Activated effector memory CD4-positive, alpha-beta T cell treated with anti-CD3 and anti-CD28 coated beads, Interleukin-2, amount 50 U/mL, for 16 hours (primary cell): ENCODE results near the gene SRSF7.

Experiments
- DNase-seq: peaks from one replicate; pipeline ENCODE4 v3.0.0-alpha.2; 2020

Gene SRSF7

GRCh38 chr2:38751596-38752410 lies 642 bp upstream of the SRSF7 start:
- DNase-seq: no peak

GRCh38 chr2:38750011-38750890 lies 910 bp downstream of the SRSF7 start:
- DNase-seq: peak; percentile 85

GRCh38 chr2:38748943-38749804 lies 2.0 kb downstream of the SRSF7 start:
- DNase-seq: no peak

GRCh38 chr2:38748391-38748790 lies 2.8 kb downstream of the SRSF7 start:
- no peak for DNase-seq

GRCh38 chr2:38747819-38748218 lies 3.3 kb downstream of the SRSF7 start:
- no peak for DNase-seq

- no peak for DNase-seq
Observed at GRCh38 chr2:38747007-38747424, 4.1 kb downstream of the SRSF7 start.

- DNase-seq: no peak
Observed at GRCh38 chr2:38745267-38745666, 5.9 kb downstream of the SRSF7 start.

- DNase-seq: no peak
Observed at GRCh38 chr2:38744399-38744780, 6.8 kb downstream of the SRSF7 start.

GRCh38 chr2:38743672-38744398 lies 7.3 kb downstream of the SRSF7 start:
- DNase-seq: no peak

GRCh38 chr2:38742797-38743559 lies 8.2 kb downstream of the SRSF7 start:
- DNase-seq: no peak

- DNase-seq: peak; percentile 75
Observed at GRCh38 chr2:38740851-38741731, 10.1 kb downstream of the SRSF7 start.

- no peak for DNase-seq
Observed at GRCh38 chr2:38739524-38739923, 11.6 kb downstream of the SRSF7 start.

GRCh38 chr2:38737925-38738324 lies 13.2 kb downstream of the SRSF7 start:
- peak; percentile 59 for DNase-seq

GRCh38 chr2:38737000-38737698 lies 14.0 kb downstream of the SRSF7 start:
- peak; percentile 34 for DNase-seq

GRCh38 chr2:38735999-38736320 lies 15.2 kb downstream of the SRSF7 start:
- peak; percentile 54 for DNase-seq

- peak; percentile 43 for DNase-seq
Observed at GRCh38 chr2:38734299-38735058, 16.7 kb downstream of the SRSF7 start.

- DNase-seq: peak; percentile 54
Observed at GRCh38 chr2:38733300-38733971, 17.7 kb downstream of the SRSF7 start.

GRCh38 chr2:38731684-38732221 lies 19.4 kb downstream of the SRSF7 start:
- DNase-seq: peak; percentile 38
